GM19452 (cell line): Measurements from ENCODE around the gene PCSK7.

ENCODE experiments used
- ATAC-seq: cut with Tn5 transposase; IDR thresholded peaks from one replicate; pipeline ENCODE4 v1.9.1; 2021; ENCODE audit not compliant: unreplicated experiment

PCSK7 gene

GRCh38 chr11:117199916-117200812, 31.7 kb downstream of the PCSK7 start:
- no peak for ATAC-seq

DNA sequence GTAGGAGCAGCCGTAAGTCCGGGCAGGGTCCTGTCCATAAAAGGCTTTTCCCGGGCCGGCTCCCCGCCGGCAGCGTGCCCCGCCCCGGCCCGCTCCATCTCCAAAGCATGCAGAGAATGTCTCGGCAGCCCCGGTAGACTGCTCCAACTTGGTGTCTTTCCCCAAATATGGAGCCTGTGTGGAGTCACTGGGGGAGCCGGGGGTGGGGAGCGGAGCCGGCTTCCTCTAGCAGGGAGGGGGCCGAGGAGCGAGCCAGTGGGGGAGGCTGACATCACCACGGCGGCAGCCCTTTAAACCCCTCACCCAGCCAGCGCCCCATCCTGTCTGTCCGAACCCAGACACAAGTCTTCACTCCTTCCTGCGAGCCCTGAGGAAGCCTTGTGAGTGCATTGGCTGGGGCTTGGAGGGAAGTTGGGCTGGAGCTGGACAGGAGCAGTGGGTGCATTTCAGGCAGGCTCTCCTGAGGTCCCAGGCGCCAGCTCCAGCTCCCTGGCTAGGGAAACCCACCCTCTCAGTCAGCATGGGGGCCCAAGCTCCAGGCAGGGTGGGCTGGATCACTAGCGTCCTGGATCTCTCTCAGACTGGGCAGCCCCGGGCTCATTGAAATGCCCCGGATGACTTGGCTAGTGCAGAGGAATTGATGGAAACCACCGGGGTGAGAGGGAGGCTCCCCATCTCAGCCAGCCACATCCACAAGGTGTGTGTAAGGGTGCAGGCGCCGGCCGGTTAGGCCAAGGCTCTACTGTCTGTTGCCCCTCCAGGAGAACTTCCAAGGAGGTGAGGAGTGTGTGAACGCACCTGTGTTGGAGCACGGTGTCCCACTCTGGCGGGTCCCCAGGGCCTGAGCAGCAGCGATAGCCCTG, 32.6 kb downstream of the PCSK7 start, which contains the start of gene TAGLN:
TSS of gene TAGLN (plus strand) at position 318 of the 863 bp plus-strand sequence. CDS start 3,644 bp downstream, outside the sequence.
- ATAC-seq = no peak

DNA sequence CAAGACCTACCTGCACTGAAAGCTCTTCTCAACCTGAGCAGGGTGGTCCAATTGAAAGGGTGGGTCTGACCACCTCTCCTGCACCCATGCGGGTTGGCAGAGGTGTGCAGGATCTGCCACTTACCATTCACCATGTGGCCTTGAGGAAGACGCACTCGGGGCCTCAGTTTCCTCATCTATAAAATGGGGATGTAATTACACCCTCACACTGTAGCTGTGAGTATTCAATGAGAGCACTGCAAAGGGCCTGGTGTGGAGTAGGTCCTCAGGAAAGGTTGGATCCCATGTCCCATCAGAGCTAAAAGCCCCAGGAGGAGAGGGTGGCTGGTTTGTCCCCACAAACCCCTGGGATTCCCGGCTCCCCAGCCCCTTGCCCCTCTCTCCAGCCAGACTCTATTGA, 33.3 kb downstream of the PCSK7 start:
- ATAC-seq = no peak

DNA sequence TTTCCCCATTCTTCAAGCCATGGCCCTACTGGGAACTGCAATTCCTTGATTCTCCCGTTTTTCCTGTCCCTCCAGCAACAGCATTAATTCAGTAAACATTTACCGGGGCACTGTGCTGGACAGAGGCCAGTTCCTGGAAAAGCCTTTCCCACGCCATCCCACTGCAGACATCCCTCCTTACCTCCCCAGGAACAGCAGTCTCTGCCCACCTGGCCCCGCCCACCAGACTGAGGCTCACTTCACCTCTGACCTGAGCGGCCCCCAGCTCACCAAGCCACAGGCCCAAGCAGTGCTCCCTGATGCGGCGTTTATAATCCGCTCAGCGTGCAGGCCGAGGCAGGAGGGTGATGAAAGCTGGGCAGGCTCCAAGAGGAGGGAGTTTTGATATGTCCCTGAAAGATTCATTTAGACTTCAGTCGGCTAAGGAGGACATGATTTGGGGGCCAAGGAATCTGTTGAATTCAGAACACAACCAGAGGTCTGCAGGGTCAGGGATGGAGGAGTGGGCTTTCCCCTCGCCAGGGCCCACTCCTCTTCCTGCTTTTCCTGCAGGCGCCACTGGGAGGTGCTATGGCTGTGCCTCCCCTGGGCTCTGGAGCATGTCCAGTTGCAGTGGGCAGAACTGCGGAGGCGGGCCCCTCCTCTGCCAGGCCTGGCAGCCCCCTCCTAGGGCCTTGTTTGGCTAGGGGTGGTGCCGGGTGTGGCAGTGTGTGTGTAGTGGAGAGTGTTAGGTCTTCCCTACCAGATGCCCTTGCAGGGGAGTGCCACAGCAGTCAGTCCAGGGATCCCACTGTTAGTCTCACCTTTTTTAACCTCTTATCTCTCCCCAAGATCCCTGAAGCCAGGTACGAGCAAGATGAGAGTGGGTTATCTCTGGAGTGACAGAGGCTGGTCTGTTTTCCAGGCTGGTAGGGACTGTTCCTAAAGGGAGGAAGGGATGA, 34.1 kb downstream of the PCSK7 start:
- ATAC-seq = no peak

DNA sequence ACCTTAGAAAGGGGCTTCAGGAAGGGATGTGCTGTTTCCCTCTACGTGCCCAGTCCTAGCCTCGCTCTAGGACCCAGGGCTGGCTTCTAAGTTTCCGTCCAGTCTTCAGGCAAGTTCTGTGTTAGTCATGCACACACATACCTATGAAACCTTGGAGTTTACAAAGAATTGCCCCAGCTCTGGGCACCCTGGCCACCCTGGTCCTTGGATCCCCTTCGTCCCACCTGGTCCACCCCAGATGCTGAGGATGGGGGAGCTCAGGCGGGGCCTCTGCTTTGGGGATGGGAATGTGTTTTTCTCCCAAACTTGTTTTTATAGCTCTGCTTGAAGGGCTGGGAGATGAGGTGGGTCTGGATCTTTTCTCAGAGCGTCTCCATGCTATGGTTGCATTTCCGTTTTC, 34.9 kb downstream of the PCSK7 start:
- ATAC-seq = no peak

GRCh38 chr11:117195761-117196160, 36.1 kb downstream of the PCSK7 start:
- ATAC-seq = no peak

DNA sequence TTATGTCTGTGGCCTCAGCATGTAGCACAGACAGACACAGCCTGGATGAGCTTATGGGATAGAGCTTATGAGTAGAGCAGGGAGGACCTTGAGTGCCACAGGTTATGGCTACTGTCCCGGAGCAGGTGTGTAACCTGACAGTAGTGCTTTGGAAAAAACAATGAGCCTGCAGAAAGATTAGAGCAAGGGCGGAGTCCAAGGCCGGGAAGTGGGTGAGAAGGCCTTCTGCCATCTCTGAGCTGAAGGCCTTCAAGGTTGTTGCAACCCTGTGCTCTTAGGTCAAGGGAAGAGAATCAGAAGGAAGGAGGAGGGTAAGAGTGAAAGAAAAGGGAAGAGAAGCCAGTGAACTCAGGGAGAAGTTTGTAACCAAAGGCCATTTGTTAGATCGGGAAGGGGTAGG, 36.6 kb downstream of the PCSK7 start:
- no peak for ATAC-seq

GRCh38 chr11:117194267-117194666, 37.6 kb downstream of the PCSK7 start:
- ATAC-seq = no peak

DNA sequence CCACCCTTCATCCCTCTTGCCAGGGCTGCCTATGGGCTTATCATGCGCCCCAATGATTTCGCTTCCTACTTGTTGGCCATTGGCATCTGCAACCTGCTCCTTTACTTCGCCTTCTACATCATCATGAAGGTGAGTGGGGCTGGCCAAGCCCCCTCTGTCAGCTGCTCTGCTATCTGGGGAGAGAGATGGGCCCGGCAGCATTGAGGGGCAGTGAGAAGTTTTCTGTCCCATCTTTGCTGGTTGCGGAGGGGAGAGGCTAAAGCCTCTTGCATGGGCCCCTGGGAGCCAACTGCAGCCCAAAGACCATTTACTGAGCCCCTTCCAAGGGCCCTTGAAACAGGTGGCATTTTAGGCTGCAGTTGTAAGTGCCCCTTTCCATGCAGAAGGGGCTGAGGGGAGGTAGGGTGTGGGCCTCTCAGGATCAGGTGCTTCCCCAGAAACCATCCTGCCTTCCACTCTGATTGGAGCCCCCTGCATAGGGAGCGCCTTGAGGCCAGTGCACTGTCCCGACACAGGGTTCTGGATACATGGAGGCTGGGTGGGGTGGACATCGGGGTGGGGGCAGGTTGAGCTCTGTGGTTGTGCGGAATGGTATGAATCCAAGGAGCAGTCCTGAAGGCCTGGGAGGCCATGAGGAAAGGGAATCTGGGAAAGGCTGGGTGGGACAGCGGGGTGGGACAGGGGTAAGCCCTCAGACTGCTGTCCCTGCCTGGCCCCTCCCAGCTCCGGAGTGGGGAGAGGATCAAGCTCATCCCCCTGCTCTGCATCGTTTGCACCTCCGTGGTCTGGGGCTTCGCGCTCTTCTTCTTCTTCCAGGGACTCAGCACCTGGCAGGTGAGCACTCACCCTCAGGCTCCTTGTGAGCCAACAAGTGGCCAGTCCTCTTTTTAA, 38.5 kb downstream of the PCSK7 start:
- no peak for ATAC-seq

DNA sequence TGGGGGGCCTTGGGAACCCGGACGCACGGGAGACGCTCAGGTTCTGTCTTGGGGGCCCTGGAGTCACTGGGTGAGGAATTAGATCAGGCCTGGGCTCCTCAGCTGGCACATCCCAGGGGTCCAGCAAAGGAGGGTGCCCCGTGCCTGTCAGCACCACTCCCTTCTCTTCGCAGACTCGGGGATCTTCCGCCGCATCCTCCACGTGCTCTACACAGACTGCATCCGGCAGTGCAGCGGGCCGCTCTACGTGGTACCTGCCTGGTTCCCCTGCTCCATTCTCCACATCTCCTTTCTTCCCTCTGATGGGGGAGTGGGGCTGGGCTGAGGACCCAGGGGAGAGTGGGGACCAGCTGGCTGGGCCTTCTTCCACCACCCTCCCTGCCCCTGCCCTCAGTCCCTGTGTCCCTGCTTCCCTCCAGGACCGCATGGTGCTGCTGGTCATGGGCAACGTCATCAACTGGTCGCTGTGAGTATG, 39.4 kb downstream of the PCSK7 start:
- no peak for ATAC-seq

- no peak for ATAC-seq
These were observed 40.0 kb downstream of the PCSK7 start for GRCh38 chr11:117191680-117192400.

DNA sequence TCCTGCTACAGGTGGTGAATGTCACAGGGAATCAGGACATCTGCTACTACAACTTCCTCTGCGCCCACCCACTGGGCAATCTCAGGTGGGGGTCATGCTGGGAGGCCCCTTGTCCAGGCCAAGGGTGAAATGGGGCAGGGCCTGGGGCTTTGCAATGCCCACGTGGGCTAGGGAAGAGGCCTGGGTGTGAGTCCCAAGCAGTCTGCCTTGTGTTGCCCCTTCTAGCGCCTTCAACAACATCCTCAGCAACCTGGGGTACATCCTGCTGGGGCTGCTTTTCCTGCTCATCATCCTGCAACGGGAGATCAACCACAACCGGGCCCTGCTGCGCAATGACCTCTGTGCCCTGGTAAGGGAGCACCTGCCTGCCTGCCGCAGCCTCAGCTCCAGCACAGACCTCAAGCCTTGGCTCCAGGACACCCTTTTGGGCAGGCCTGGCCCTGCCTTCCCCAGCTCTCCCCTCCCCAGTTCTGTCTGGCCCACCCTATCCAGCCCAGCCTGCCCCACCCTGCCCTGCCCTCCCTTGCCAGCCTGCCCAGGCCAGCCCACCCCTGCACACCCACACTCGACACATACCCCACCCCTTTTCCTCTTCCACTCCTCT, 41.8 kb downstream of the PCSK7 start:
- no peak for ATAC-seq

DNA sequence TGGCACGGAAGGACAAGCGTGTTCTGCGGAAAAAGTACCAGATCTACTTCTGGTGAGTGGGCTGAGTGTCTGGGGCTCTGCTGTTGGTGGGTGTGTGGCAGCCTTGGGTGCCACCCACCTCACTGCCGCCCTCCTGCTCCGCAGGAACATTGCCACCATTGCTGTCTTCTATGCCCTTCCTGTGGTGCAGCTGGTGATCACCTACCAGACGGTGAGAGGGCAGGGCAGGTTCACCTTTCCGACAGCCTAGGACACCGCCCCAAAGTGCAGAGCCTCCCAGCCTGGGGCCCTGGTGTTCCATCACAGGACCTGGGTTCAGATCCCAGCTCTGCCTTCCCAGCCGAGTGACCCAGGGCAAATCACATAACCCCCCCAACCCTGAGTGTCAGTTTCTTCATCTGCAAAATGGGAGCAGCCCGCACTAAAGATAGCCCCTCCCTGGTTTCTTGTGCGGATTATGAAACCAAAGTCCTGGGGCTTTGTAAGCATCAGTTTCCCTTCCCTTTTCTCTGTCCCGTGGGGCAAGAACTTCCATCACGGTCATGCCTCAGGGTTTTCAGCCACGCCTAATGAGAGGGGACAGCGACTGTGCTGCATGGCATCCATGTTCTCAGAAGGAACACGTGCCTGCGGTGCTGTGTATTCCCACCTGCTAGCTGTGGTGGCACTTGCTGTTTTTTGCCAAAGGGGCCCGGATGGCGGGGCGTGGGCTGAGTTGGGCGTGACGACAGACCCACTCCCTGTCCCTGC, 42.5 kb downstream of the PCSK7 start:
- no peak for ATAC-seq

GRCh38 chr11:117188620-117189081, 43.2 kb downstream of the PCSK7 start:
- no peak for ATAC-seq

DNA sequence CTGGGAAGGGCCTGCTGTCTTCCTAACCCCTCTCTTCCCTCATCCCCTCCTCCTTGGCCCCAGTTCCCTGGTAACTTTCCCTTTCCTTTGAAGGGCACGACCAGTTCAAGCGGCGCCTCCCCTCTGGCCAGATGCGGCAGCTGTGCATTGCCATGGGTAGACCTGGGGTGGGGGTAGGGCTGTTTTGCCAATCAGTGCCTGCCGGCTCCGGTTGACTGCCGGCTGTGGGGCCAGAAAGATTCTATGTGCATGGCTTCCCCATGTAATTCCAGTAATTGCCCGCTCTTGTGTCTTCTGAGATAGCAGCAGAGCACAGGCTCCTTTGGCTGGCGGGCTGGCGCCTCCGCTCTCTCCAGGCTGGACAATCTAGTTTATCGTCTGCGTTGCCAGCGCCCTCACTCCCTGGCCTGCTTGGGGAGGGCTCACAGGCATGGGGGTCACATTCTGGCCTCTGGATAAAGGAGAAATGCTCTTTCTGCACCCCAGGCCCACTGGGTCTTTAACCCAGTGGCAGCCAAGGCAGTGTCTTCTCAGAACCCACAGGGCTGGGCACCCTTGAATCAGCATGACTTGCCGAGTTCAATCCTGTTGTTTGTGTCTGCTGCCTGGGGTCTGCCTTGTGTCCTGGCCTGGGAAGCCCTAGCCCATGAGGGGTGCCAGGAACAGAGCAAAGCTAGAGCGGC, 43.9 kb downstream of the PCSK7 start:
- no peak for ATAC-seq

DNA sequence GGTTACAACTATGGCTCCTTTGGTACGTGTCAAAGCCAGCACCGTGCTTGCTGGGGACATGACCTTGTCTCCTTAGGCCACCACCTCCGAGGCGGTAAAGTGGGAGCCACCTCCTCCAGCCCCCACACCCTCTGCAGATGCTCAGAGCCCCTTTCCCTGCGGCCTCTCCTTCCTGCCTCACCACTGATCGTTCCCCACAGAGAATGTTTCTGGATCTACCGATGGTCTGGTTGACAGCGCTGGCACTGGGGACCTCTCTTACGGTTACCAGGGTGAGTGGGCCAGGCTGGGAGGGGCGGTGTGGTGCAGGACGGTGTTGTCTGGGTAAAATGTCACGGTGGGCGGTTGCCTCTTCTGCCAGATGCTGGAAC, 44.5 kb downstream of the PCSK7 start:
- ATAC-seq = no peak

DNA sequence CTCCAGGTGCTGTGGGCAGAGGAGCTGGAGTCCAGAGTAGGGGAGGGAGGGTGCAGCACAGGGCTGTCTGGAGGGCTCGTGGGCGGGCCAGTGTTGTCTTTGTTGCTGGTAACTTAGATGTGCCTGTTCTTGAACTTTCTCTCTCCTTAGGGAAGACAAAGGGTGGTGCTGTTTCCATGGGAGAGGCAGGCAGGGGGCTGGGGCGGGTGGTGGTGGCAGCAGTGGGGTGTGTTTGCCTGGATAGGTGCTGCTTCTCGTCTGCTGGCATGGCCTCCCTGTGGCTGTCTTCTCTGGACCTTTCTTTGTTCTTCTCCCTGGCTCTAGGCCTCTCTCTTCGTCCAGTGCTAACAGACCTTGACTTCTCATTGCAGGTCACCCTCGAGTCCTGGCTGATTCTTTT, 44.9 kb downstream of the PCSK7 start:
- ATAC-seq = no peak
